ENCODE data around the gene NEK8.
A peak's percentile ranks its signal among the peaks of the same experiment; 100 is the strongest.
"Not testable (repeated sequence)": the region's sequence is repeated elsewhere in the genome, so short reads cannot be mapped to it uniquely, and the experiment has no call there.

NEK8 gene

GRCh38 chr17:28710861-28711722 lies 17.5 kb upstream of the NEK8 start:
- DNase-seq, result peak; percentile 97 to 98

GRCh38 chr17:28711723-28712031 lies 16.9 kb upstream of the NEK8 start, which contains the start of gene PROCA1:
Gene PROCA1 (minus strand): TSS chr17:28711888. CDS start chr17:28711660, 228 bp downstream.
- no peak for DNase-seq

- no peak for DNase-seq
Measured at GRCh38 chr17:28712032-28712704, 16.4 kb upstream of the NEK8 start.

DNA sequence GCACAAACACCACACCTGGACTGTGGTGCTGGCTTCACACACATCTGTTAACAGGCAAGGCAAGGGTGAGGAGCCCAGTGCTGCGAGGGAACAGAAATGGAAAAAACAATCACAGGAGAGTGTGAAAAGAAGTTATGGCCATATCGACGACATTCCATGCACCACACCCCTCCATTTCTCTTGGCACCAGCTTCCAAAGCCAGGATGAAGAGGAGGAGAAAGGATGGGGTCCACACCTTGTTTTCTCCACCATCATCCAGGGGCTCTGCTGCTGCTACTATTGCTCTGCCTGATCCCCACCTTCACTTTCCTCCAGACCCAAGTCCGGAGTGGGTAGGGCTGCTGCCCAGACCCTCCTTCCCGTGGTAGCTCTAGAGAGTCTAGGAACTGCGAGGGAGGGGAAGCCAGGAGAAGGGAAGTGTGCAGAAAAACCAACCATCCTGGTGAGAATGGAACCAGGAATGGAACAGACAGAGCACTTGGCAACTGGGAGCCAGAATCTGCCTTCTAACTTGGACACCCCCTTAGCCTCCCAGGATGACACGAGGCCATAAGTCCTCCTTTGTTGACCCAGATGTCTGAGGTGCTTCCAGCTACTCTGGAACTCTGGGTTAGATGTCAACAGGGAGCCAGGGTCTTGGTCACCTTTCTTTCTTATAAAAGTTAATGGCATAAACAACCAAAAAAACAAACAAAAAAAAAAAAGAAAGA lies 15.7 kb upstream of the NEK8 start:
- DNase-seq, result no peak

- DNase-seq, result no peak
Measured at GRCh38 chr17:28714281-28714680, 14.3 kb upstream of the NEK8 start.

DNA sequence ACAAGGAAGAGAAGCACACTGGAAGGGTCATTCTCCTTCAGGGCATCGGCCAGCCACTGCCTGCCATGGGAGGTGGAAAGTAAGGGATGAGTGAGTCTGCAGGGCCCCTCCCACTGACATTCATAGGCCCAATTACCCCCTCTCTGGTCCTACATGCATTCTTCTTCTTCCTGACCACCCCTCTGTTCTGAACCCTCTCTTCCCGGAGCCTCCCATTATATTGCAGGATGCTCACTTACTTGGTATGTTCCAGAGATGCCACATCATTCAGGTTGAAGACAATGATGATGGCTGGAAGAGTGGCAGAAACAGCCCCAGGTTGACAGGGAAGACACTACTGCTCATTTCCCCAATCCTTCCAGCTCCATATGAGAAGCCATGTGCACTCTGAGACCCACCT lies 13.4 kb upstream of the NEK8 start:
- no peak for DNase-seq

DNA sequence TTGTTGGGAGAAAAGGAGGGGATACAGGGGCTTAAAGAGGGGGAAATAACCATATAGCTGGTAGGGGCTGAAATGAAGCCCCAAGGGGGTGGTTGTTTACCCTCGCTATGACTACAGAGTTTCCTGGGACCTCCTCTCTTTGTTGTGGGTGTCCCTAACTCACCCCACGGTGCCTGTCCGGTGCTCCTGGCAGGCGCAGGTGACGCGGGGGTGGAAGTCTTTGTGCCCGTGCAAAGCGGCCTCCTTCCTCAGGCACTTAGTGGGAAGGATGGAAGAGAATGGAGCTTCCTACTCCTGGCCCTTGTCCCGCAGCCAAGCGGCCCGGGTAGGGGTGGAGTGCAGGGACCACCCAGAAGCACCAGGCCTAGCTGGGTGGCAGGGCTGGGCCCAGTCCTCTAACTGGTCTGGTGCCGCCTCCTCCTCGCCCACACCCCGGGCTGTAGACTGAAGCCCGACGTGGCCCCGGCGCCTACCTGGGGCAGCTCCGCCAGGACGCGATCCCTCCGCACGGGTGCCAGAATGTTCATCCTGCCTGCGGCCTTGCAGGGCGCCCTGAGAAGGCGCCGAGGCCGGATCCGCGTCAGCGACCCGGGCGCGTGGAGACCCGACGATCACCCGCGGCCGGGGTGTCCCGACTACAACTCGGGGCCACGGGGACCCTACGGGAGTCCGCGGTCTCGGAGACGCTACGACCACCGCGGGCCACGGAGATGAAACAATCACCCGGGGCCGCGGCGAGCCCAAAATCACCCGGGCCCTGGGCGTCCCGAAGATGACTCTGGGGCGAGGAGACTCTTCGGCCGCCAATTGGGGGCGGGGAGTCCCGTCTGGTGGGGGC lies 11.6 kb upstream of the NEK8 start:
- DNase-seq, result no peak

DNA sequence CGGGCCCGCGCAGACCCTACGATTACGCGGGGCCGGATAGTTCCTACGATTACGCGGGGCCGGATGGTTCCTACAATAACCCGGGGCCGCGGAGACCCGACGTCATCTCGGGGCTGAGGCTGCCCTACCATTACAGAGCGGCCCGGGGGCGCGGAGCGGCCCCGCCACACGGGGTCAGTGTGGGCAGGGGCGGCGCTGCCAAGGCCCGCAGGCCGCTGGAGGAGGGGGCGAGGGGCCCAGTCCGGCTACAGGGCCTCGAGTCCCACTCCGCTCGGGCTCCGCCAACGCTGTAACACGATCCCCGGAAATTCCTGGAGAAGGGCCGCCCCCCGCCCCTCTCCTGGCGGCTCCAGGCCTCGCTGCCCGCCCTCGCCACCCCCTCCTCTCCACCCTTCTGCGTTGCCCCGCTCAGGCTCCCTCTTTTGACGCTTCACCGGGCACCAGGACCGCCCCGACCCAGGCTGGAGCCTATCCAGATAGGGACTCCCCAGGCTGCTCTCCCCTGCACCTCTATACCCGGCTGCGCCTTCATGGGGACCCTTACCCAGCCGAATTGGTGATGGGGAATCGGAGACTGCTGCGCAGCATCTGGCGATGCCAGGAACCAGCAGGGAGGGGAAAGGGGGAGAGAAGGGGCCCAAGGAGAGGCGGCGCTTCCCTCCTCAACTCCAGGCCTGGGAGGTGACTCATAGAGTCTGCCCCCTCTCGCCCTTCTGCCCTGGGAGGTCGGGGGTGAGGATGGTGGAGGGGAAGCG lies 10.8 kb upstream of the NEK8 start, which contains the start of gene RAB34:
RAB34 (minus strand) TSS at position 291 of the 755 bp plus-strand sequence. CDS start 602 bp downstream, outside the sequence.
- peak; percentile 80 to 89 for DNase-seq

GRCh38 chr17:28718333-28719020 lies 10.1 kb upstream of the NEK8 start:
- peak in 1 of 2 experiments; percentile 80 for DNase-seq

GRCh38 chr17:28719021-28719433 lies 9.6 kb upstream of the NEK8 start:
- DNase-seq, result no peak

GRCh38 chr17:28720247-28720996 lies 8.2 kb upstream of the NEK8 start:
- peak in 1 of 2 experiments; percentile 38 for DNase-seq

DNA sequence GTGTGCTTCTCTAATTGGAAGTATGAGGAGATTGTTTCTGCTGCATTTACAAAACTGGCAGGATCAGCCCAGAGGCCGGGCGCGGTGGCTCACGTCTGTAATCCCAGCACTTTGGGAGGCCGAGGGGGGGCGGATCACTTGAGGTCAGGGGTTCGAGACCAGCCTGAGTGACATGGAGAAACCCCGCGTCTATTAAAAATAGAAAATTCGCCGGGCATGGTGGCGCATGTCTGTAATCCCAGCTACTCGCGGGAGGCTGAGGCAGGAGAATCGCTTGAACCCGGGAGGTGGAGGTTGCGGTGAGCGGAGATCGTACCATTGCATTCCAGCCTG lies 7.6 kb upstream of the NEK8 start:
- DNase-seq, result not testable (repeated sequence)

DNA sequence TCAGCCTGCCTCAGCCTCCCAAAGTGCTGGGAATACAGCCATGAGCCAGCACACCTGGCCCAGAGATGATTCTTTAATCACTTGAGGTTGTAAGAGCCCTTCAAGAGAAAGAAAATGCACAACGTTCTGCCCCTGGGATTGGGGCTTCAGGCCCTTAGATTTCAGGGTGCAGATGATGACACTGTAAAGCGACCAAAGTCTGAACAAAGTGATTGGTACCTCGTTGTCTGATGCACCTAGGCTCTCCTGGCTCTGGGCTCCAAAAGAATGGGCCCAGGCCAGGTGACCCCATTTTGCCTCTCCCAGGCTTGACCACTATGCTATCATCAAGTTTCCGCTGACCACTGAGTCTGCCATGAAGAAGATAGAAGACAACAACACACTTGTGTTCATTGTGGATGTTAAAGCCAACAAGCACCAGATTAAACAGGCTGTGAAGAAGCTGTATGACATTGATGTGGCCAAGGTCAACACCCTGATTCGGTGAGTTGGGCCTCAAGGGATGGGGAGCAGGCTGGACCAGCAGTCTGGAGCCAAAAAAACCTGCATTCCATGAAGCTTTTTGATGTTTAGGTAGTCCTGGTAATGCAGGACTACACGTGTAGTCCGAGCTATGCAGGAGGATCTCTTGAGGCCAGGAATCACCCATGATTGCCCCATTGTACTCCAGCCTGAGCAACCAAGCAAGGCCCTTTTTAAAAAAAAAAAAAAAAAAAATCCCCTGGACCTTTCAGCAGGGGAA lies 6.0 kb upstream of the NEK8 start:
- DNase-seq, result no peak

DNA sequence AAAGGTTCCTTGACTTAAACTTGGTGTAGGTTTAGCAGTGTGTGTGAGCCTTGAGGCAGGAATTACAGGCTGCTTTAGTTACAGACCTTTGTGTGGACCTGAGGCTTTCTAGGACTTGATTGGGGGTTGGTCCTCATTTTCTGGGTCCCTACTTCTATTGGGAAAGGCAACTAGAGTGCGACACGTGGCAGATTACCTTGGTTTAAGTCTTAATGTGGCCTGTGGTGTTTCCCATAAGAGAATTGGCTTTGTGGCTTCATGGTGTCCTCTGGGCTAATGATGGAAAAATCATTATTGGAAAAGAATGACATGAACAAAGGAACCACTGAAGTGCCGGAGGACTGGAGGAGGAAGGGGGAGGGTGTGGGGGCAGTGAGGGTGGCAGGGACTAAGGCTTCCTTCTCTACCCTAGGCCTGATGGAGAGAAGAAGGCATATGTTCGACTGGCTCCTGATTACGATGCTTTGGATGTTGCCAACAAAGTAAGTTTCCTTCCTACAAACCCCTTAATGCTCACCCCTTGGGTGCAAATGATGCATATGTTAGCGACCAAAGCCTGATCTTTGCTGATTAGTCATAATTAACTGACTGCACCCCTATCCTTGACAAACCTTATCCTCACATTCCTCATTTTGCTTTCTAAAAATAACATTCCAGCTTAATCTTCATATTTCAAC lies 5.3 kb upstream of the NEK8 start:
- no peak for DNase-seq

- peak in 1 of 2 experiments; percentile 45 for DNase-seq
Measured at GRCh38 chr17:28723836-28724499, 4.6 kb upstream of the NEK8 start.

- peak; percentile 63 to 76 for DNase-seq
Measured at GRCh38 chr17:28724500-28725165, 4.0 kb upstream of the NEK8 start.

DNA sequence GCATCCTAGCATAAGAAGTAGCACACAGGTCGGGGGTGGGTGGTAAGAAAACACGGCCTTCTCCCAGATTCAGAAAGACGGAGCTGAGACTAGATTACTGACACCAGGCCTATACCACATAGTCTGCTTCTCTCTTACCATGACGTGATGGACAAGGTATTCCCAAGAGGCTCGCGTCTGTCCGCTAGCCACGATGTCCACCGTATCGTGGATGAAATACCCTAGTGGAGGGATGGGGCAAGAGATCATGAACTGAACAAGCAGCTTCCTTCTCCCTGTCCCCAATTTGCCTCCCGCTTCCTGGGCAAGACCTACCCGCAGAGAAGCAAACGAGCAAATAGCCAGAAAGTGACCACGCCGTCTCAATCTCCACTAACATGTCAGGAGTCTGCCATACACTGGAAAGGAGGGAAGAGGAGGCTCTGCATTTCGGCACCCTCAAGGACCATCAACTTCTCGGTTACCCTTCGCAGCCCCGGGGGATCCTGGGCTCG lies 3.4 kb upstream of the NEK8 start:
- peak; percentile 78 to 86 for DNase-seq
